Ovary (tissue), 9 donors: ENCODE results near the gene HIVEP3. TPM values are rescaled to one million over a fixed set of nuclear protein-coding genes. Genes with fewer than 3 reads are reported as not detected.

ENCODE experiments used
- DNase-seq, 5 donors: peaks; one replicate each; pipeline ENCODE4 v3.0.0-alpha.2; 2019 to 2020
- H3K27ac ChIP-seq, 2 donors: fragments of 200-600 bp; one replicate each; pipeline versions ENCODE4 v1.5.1 to v1.8.0; 2019 to 2022
- H3K27me3 ChIP-seq: fragments of 200-600 bp; one replicate; pipeline ENCODE4 v1.8.0; 2022
- H3K36me3 ChIP-seq: fragments of 200-600 bp; sonication (generic); one replicate; pipeline ENCODE4 v1.5.1; 2019
- H3K4me1 ChIP-seq: one replicate; pipeline ENCODE4 v1.8.1; 2013; ENCODE audit warnings: mild to moderate bottlenecking, moderate library complexity; ENCODE audit not compliant: insufficient read depth
- H3K4me3 ChIP-seq: fragments of 200-600 bp; sonication (generic); one replicate; pipeline ENCODE4 v1.5.1; 2017
- H3K9me3 ChIP-seq, 2 donors: fragments of 200-600 bp in 1 of 2; sonication (generic) in 1 of 2; one replicate each; pipeline versions ENCODE4 v1.5.1 to v1.8.1; 2013 to 2019; ENCODE audit warnings: mild to moderate bottlenecking in 1 of 2, moderate library complexity in 1 of 2
- CTCF ChIP-seq, 3 donors: fragments of 450-650 bp in 2 of 3; fragments of 200-600 bp in 1 of 3; IDR thresholded peaks; one replicate each; pipeline versions ENCODE4 v1.5.1 to v1.8.0; 2016 to 2022; ENCODE audit warnings: antibody characterized with exemption in 3 of 3, mild to moderate bottlenecking in 1 of 3
- EP300 ChIP-seq: sonication (generic); formaldehyde crosslinking; IDR thresholded peaks from one replicate; pipeline ENCODE4 v1.6.1; 2017; ENCODE audit warnings: antibody characterized with exemption
- POLR2A ChIP-seq: fragments of 450-650 bp; IDR thresholded peaks from one replicate; pipeline ENCODE4 v1.6.1; 2017; ENCODE audit warnings: antibody characterized with exemption, mild to moderate bottlenecking, moderate library complexity
- WGBS, 3 donors: extraction: QIAGEN DNeasy Blood & Tissue Kit in 1 of 3; methylation state at CpG; one replicate each; pipeline versions ENCODE4 v1.1.5 to v1.1.7; 2013 to 2017; 5-methylcytosine and 5-hydroxymethylcytosine counted together
- intact Hi-C, 4 donors: fragments of 100-400 bp; cut with DNase I; formaldehyde crosslinking; loops; one replicate each; pipeline versions ENCODE4 v1.11.0 to v1.15.1; 2022 to 2023
- polyA plus RNA-seq, 2 donors: library from polyadenylated mRNA; stranded (reverse); fragments of 200-250 nt in 1 of 2; fragments of 350-450 nt in 1 of 2; fragmentation: Illumina TruSeq in 1 of 2; extraction: RNeasy Lipid Tissue Mini Kit (QIAGEN cat#74804) in 1 of 2; gene quantifications; one replicate each; pipeline ENCODE4 v1.2.3, GENCODE V29; 2013 to 2014
- total RNA-seq, 7 donors: library from RNA; depleted of rRNA in 2 of 7; stranded (reverse); fragments of >200 nt in 2 of 7; fragmentation: NEBNext Ultra II Directional in 3 of 7; extraction: Animal tissue kit (Norgen Biotek cat#: 25700) in 3 of 7; gene quantifications; one replicate each; pipeline versions ENCODE4 v1.1.0 to v1.2.4, GENCODE V29; 2016 to 2023
- donor health status: DM: no; HTN: no; CAD: no; lungs with moderate emphysema.
- donor health status: DM: no; HTN: no; CAD: no.
- donor health status: Bipolar disorder and iron deficiency.
- donor health status: DM: yes; HTN: yes; CAD: no.
- donor health status: DM: no; HTN: no; CAD: no.
- donor health status: DM: yes; HTN: yes; CAD: no.

HIVEP3 gene
- total and polyA plus RNA-seq, 9 donors = 3.0 to 7.5 (median 5.2) TPM

- H3K36me3 ChIP-seq = no peaks in the 10 kb centered on the region
- H3K9me3 ChIP-seq = no peaks in the 10 kb centered on the region
- intact Hi-C loops = no loop called here
- H3K27me3 ChIP-seq = no peaks in the 10 kb centered on the region
- no peak for DNase-seq
- H3K4me3 ChIP-seq = no peak overlapping the region
- 85 to 91% (median 86%) methylated on average over 5 of the region's 5 CpGs for WGBS, 3 donors
- TF ChIP-seq CTCF (IDR thresholded peaks at IDR 0.05) (no peak), EP300 (no peak), POLR2A (no peak)
- H3K4me1 ChIP-seq = no peaks in the 10 kb centered on the region
- H3K27ac ChIP-seq = no peak overlapping the region
Observed at GRCh38 chr1:41795205-41795762, 123.4 kb downstream of the HIVEP3 start.

GRCh38 chr1:41794031-41794430 is 124.7 kb downstream of the HIVEP3 start:
- no peaks in the 10 kb centered on the region for H3K27me3 ChIP-seq
- TF ChIP-seq POLR2A (no peak), CTCF (IDR thresholded peaks at IDR 0.05) (no peak), EP300 (no peak)
- no peak for DNase-seq
- intact Hi-C loops = no loop called here
- H3K36me3 ChIP-seq = no peaks in the 10 kb centered on the region
- H3K4me3 ChIP-seq = no peak overlapping the region
- 82 to 86% (median 86%) methylated on average over 5 of the region's 5 CpGs for WGBS, 3 donors
- H3K27ac ChIP-seq = no peak overlapping the region
- no peaks in the 10 kb centered on the region for H3K9me3 ChIP-seq
- H3K4me1 ChIP-seq = no peaks in the 10 kb centered on the region

GRCh38 chr1:41792485-41792770 is 126.3 kb downstream of the HIVEP3 start:
- DNase-seq = no peak
- no peaks in the 10 kb centered on the region for H3K27me3 ChIP-seq
- no peak overlapping the region for H3K4me3 ChIP-seq
- TF ChIP-seq CTCF (IDR thresholded peaks at IDR 0.05) = no peak
- TF ChIP-seq POLR2A = no peak
- no peak for TF ChIP-seq EP300
- H3K4me1 ChIP-seq = no peaks in the 10 kb centered on the region
- no peaks in the 10 kb centered on the region for H3K36me3 ChIP-seq
- intact Hi-C loops = no loop called here
- no peak overlapping the region for H3K27ac ChIP-seq
- H3K9me3 ChIP-seq = no peaks in the 10 kb centered on the region

GRCh38 chr1:41791667-41792484 is 126.8 kb downstream of the HIVEP3 start:
- intact Hi-C loops = no loop called here
- DNase-seq = no peak

More at GRCh38 chr1:41791667-41792484, 126.8 kb downstream of the HIVEP3 start:
- Histone ChIP-seq H3K4me1 (no peaks in the 10 kb centered on the region), H3K9me3 (no peaks in the 10 kb centered on the region), H3K27ac (no peak overlapping the region), H3K36me3 (no peaks in the 10 kb centered on the region), H3K4me3 (no peak overlapping the region), H3K27me3 (no peaks in the 10 kb centered on the region)
- TF ChIP-seq CTCF (IDR thresholded peaks at IDR 0.05) (no peak), EP300 (no peak), POLR2A (no peak)
- 83 to 93% (median 90%) methylated on average over 5 of the region's 5 CpGs for WGBS, 3 donors
